ENCODE results near the gene NNT.
"Not testable (repeated sequence)": the region's sequence is repeated elsewhere in the genome, so short reads cannot be mapped to it uniquely, and the experiment has no call there.

The NNT gene

GRCh38 chr5:43728581-43728980, 125.6 kb downstream of the NNT start:
- TF ChIP-seq ZFX (IDR thresholded peaks at IDR 0.05; ENCODE audit: borderline replicate concordance) (no peak), CTCF (IDR thresholded peaks at IDR 0.05) (no peak)
- no peak overlapping the region for H3K27ac ChIP-seq

- TF ChIP-seq CTCF (IDR thresholded peaks at IDR 0.05) (peak; percentile 85), ZFX (IDR thresholded peaks at IDR 0.05; ENCODE audit: borderline replicate concordance) (no peak)
- no peak overlapping the region for H3K27ac ChIP-seq
Observed at GRCh38 chr5:43729846-43730478, 127.0 kb downstream of the NNT start.

GRCh38 chr5:43730832-43731342, 127.9 kb downstream of the NNT start:
- TF ChIP-seq ZFX (IDR thresholded peaks at IDR 0.05; ENCODE audit: borderline replicate concordance) (no peak), CTCF (IDR thresholded peaks at IDR 0.05) (no peak)
- H3K27ac ChIP-seq = no peak overlapping the region

GRCh38 chr5:43731573-43731972, 128.6 kb downstream of the NNT start:
- H3K27ac ChIP-seq = no peak overlapping the region
- TF ChIP-seq ZFX (IDR thresholded peaks at IDR 0.05; ENCODE audit: borderline replicate concordance) (no peak), CTCF (IDR thresholded peaks at IDR 0.05) (no peak)

GRCh38 chr5:43745923-43746548, 143.1 kb downstream of the NNT start:
- not testable (repeated sequence) for H3K27ac ChIP-seq

- no peak for TF ChIP-seq CTCF (IDR thresholded peaks at IDR 0.05)
- TF ChIP-seq ZFX (IDR thresholded peaks at IDR 0.05; ENCODE audit: borderline replicate concordance) = no peak
- H3K27ac ChIP-seq = no peak overlapping the region
Observed at GRCh38 chr5:43750809-43751208, 147.8 kb downstream of the NNT start.

GRCh38 chr5:43753069-43753468, 150.1 kb downstream of the NNT start:
- TF ChIP-seq CTCF (IDR thresholded peaks at IDR 0.05) = peak; percentile 30; the same call in 1 of the 2 replicates
- TF ChIP-seq ZFX (IDR thresholded peaks at IDR 0.05; ENCODE audit: borderline replicate concordance) = no peak
- H3K27ac ChIP-seq = no peak overlapping the region

Measured in 22Rv1 (cell line).